Ectodermal cell (in vitro differentiated cells): Measurements from ENCODE around the gene TAOK1.

Experiments
- H3K27ac ChIP-seq: 2 replicates; pipeline ENCODE4 v1.7.0; 2013; ENCODE audit warnings: mild to moderate bottlenecking, low read depth, low read length; ENCODE audit not compliant: insufficient read depth, poor library complexity, severe bottlenecking
- H3K27me3 ChIP-seq: 2 replicates; pipeline ENCODE4 v1.7.0; 2013; ENCODE audit warnings: mild to moderate bottlenecking, low read length; ENCODE audit not compliant: insufficient read depth, control insufficient read depth, poor library complexity, severe bottlenecking
- H3K36me3 ChIP-seq: one replicate; pipeline ENCODE4 v1.7.0; 2013; ENCODE audit warnings: low read length; ENCODE audit not compliant: control insufficient read depth, insufficient read depth
- H3K4me1 ChIP-seq: one replicate; pipeline ENCODE4 v1.7.0; 2013; ENCODE audit warnings: low read length; ENCODE audit not compliant: control insufficient read depth, insufficient read depth
- H3K4me3 ChIP-seq: 2 replicates; pipeline ENCODE4 v1.7.0; 2013; ENCODE audit warnings: low read depth, low read length, control low read depth; ENCODE audit not compliant: insufficient read depth
- H3K9me3 ChIP-seq: 2 replicates; pipeline ENCODE4 v1.7.0; 2013; ENCODE audit warnings: mild to moderate bottlenecking, low read length, moderate library complexity; ENCODE audit not compliant: control insufficient read depth
- WGBS, 2 experiments: methylation state at CpG; one replicate each; pipeline ENCODE4 v1.1.7; 2013; ENCODE audit warnings: missing lambda C conversion rate in 2 of 2; 5-methylcytosine and 5-hydroxymethylcytosine counted together

TAOK1 gene

DNA sequence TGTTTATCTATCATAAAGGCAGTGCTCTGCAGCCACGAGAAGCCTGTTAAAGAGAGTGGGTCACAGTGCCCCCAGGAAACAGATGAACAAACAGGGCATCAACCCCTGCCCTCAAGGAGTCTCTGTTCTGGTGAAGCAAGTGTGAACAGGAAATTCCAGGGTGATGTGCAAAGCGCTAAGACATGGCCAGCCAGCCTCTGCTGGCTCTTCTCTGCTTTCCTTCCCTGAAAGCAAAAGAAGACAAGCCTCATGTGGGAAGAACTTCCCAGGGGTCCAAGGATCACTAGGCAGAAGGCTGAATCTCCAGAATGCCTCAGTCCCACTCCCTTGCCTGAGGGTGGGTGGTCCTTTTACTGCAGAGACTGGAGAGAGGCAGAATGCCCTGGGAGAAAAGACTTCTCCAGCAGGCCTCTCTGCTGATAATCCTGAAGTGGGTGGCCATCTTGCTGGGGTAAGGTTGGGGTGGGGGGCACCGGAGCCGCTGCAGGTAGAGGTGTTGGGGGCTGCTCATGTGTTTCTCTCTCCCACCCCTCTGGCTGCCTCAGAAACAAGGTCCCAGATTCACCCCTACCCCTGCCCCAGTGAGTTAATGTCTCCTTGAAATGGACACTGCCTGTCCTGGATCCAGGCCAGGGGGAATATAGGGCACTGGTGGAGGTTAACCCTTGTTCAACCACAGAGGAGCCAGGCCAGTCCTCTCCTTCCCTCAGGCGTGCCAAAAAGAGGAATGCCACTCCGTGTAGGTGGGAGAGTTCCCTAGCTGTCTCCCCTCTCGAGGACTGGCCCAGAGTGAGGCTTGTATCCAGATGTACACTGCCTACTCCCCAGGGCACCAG lies 205.2 kb downstream of the TAOK1 start:
- H3K36me3 ChIP-seq, result no peaks in the 10 kb centered on the region
- WGBS, 2 experiments, result 70 to 74% methylated on average over 7 of the region's 7 CpGs
- H3K4me1 ChIP-seq, result peaks cover 56% of the 10 kb centered on the region
- H3K27ac ChIP-seq, result no peak overlapping the region
- no peaks in the 10 kb centered on the region for H3K9me3 ChIP-seq
- no peak overlapping the region for H3K4me3 ChIP-seq
- peaks cover 11% of the 10 kb centered on the region for H3K27me3 ChIP-seq

- no peaks in the 10 kb centered on the region for H3K36me3 ChIP-seq
- H3K9me3 ChIP-seq, result no peaks in the 10 kb centered on the region
- H3K4me3 ChIP-seq, result no peak overlapping the region
- H3K27ac ChIP-seq, result no peak overlapping the region
- WGBS, 2 experiments, result 84 to 86% methylated on average over 12 of the region's 12 CpGs
- H3K27me3 ChIP-seq, result peaks cover 6% of the 10 kb centered on the region
- H3K4me1 ChIP-seq, result peaks cover 51% of the 10 kb centered on the region
Observed at GRCh38 chr17:29595943-29596774, 206.0 kb downstream of the TAOK1 start.

DNA sequence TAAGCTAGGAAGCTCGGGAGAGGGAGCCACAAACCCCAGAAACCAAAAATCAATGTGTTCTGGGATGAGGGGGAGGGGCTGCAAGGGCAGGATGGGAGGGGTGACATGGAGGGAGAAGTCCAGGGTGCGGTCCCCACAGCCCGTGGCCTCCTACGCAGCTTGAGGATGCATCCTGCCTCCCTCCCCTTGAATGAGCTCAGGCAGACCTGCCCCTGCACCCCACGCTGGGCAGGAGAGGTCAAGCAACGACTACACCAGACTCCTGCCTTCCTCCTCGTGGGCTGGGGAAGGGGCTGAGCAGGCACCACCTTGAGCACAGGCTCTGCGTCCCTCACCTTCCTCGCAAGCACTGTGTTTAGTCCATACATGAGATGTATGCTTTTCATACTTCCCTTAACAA lies 206.6 kb downstream of the TAOK1 start:
- Histone ChIP-seq H3K9me3 (no peaks in the 10 kb centered on the region), H3K4me1 (peaks cover 51% of the 10 kb centered on the region), H3K36me3 (no peaks in the 10 kb centered on the region), H3K27ac (no peak overlapping the region), H3K4me3 (no peak overlapping the region), H3K27me3 (peaks cover 6% of the 10 kb centered on the region)
- 46 to 50% methylated on average over 9 of the region's 9 CpGs for WGBS, 2 experiments

DNA sequence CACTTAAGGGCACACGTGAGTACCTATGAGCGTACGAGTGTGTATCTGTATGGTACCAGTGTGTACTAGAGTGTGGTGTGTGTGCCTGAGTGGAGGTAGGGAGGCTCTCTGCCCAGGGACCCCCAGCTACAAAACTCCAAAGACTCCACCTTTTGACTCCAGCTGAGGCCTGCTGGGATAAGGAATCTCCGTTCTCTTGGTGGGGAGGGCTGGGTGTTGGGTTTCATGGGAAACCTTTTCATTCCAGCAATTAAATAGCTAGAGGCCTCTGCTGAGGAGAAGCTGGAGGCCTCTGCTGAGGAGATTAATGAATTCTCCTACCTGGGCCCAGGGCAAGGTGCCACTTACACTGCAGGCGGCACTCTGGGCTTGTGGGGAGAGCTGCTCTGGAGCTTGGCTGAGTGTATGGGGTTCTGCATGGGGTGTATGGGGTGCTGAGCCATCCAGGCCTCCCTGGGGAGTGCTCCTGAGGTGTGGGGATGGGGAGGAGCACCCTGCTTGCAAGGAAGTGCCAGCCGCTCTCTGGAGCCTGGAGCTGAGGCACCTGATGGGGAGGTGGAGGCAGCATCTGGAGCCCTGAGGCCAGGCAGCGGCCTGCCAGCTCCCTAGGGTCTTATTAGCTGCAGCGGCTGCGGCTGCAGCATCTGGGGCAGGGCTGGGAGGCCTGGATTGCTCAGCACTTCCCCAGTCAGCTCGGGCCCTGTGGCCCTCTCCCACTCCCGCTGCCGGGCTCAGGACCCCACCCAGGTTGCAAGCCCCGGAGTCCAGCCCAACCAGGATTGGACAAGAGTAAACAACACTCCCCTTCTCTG lies 207.4 kb downstream of the TAOK1 start:
- peaks cover 45% of the 10 kb centered on the region for H3K4me1 ChIP-seq
- peaks cover 6% of the 10 kb centered on the region for H3K27me3 ChIP-seq
- H3K9me3 ChIP-seq, result no peaks in the 10 kb centered on the region
- no peak overlapping the region for H3K4me3 ChIP-seq
- H3K27ac ChIP-seq, result peak overlapping the region; percentile 16
- no peaks in the 10 kb centered on the region for H3K36me3 ChIP-seq
- WGBS, 2 experiments, result 32 to 38% methylated on average over 13 of the region's 13 CpGs
